ENCODE data around the gene NBPF1. TPM values are rescaled to one million over a fixed set of nuclear protein-coding genes. Genes with fewer than 3 reads are reported as not detected.

The NBPF1 gene
- total and polyA plus RNA-seq, 9 of the 15 experiments (the other 6 are each of a cell fraction or from before 2014, with no cell fraction given) = 5.2 to 42.6 (median 24.1) TPM

GRCh38 chr1:16617778-16618580 lies 4.6 kb upstream of the NBPF1 start:
- CTCF ChIA-PET (ENCODE audit: low intra/inter-chr PET ratio) = interaction anchor here (0.6 to 2.5 kb wide), 4 partner anchors 82 to 531 kb away, joined by 3 to 18 read pairs (median 6); no protein-coding TSS in a partner anchor
- no peak overlapping the region for H3K27ac ChIP-seq (ENCODE audit: extremely low read depth, low read depth, low read length)
- intact Hi-C loops (cut with micrococcal nuclease) = no loop called here
- no peaks in the 10 kb centered on the region for H3K27me3 ChIP-seq (ENCODE audit: control insufficient read depth in 2 of 2, insufficient read depth in 2 of 2, low read length in 2 of 2)
- POLR2A ChIA-PET = interaction anchor here (0.6 to 3.2 kb wide), 5 partner anchors 8 to 334 kb away, joined by 3 to 42 read pairs (median 7); no protein-coding TSS in a partner anchor
- no peak overlapping the region for H3K4me2 ChIP-seq (ENCODE audit: insufficient read depth, low read length)
- no peak overlapping the region for H2AFZ ChIP-seq (ENCODE audit: low read depth, low read length)
- no peak overlapping the region for H3K9ac ChIP-seq (ENCODE audit: insufficient read depth in 1 of 2, low read depth in 2 of 2, low read length in 2 of 2)
- H3K9me3 ChIP-seq (replicated peaks; ENCODE audit: control insufficient read depth, insufficient read depth, low read depth, low read length) = no peaks in the 10 kb centered on the region
- peaks cover 20 to 45% of the 10 kb centered on the region in 2 experiments for H3K4me1 ChIP-seq (replicated peaks in 1 of 2; ENCODE audit: control insufficient read depth in 2 of 2, insufficient read depth in 2 of 2, low read length in 2 of 2)
- ATAC-seq (no peak), FAIRE-seq (no peak), DNase-seq (ENCODE audit: extremely low read depth in 1 of 4, low spot score in 3 of 4) (peak in 1 of 4 experiments; percentile 32)
- TSS peak; percentile 32 for BruUV-seq (replicated peaks)
- H3K9me1 ChIP-seq (ENCODE audit: control insufficient read depth, insufficient read depth, low read length) = peaks cover 5% of the 10 kb centered on the region
- H3K79me2 ChIP-seq (ENCODE audit: control insufficient read depth, insufficient read depth, low read length) = no peaks in the 10 kb centered on the region
- 75% methylated on average over 7 of the region's 7 CpGs for WGBS (ENCODE audit: insufficient coverage, low coverage, missing lambda C conversion rate)
- in situ Hi-C loops (cut with MboI) = loop anchor here (25.0 kb wide), 2 partner anchors 106 to 294 kb away; partner anchors contain the start of genes CROCC and RNU1-1
- peaks cover 46% of the 10 kb centered on the region; the same call in 2 of the 3 replicates for H3K36me3 ChIP-seq (ENCODE audit: control insufficient read depth, insufficient read depth, low read length)
- no peak overlapping the region for H3K4me3 ChIP-seq
- peaks cover 19% of the 10 kb centered on the region for H4K20me1 ChIP-seq (replicated peaks; ENCODE audit: control insufficient read depth, insufficient read depth, low read length)
- TF ChIP-seq RNF219 (CRISPR knock-in tag; IDR thresholded peaks at IDR 0.05) (0 out of 2 replicates have a peak, but pooled peaks have one; percentile 2), NKRF (IDR thresholded peaks at IDR 0.05; ENCODE audit: borderline replicate concordance) (no peak), GTF2A2 (tag; IDR thresholded peaks at IDR 0.05) (no peak), NEUROD1 (IDR thresholded peaks at IDR 0.05; ENCODE audit: borderline replicate concordance, low read depth, low read length, partially characterized antibody) (no peak), ZNF41 (CRISPR knock-in tag; conservative IDR thresholded peaks at IDR 0.05) (0 out of 2 replicates have a peak, but pooled peaks have one; percentile 31), SMARCA4 (IDR thresholded peaks at IDR 0.05) (no peak), RCOR1 (IDR thresholded peaks at IDR 0.05; ENCODE audit: borderline replicate concordance in 1 of 2, low read depth in 2 of 2, low read length in 2 of 2) (peak in 1 of 2 experiments; percentile 24; a peak in 1 of 4 replicates), ZNF696 (CRISPR knock-in tag; conservative IDR thresholded peaks at IDR 0.05) (0 out of 2 replicates have a peak, but pooled peaks have one; percentile 40), PBX2 (CRISPR knock-in tag; IDR thresholded peaks at IDR 0.05; ENCODE audit: low read depth) (no peak), PBX2 (tag; conservative IDR thresholded peaks at IDR 0.05; ENCODE audit: low read depth) (no peak), PHB (CRISPR knock-in tag; IDR thresholded peaks at IDR 0.05) (no peak), TRIM24 (IDR thresholded peaks at IDR 0.05) (no peak), ZNF445 (CRISPR knock-in tag; IDR thresholded peaks at IDR 0.05; ENCODE audit: low read depth) (0 out of 2 replicates have a peak, but pooled peaks have one; percentile 12), FOXK1 (CRISPR knock-in tag; IDR thresholded peaks at IDR 0.05; ENCODE audit: borderline replicate concordance) (no peak), CC2D1A (IDR thresholded peaks at IDR 0.05) (no peak)
